Stimulated activated CD4-positive, alpha-beta T cell treated with anti-CD3 and anti-CD28 coated beads, Interleukin-1b, Interleukin-23, amount 100 ng/mL, for 48 hours (primary cell): ENCODE measurements around the gene LARGE1.

Source experiments
- DNase-seq: peaks from one replicate; pipeline ENCODE4 v3.0.0-alpha.2; 2020

Gene LARGE1

GRCh38 chr22:33455036-33455435 is 465.2 kb downstream of the LARGE1 start:
- no peak for DNase-seq

GRCh38 chr22:33451866-33452469 is 468.3 kb downstream of the LARGE1 start:
- DNase-seq = no peak

GRCh38 chr22:33450756-33451155 is 469.5 kb downstream of the LARGE1 start:
- no peak for DNase-seq

- no peak for DNase-seq
Observed at GRCh38 chr22:33447733-33448132, 472.5 kb downstream of the LARGE1 start.

- no peak for DNase-seq
Observed at GRCh38 chr22:33443683-33444082, 476.6 kb downstream of the LARGE1 start.

- DNase-seq = no peak
Observed at GRCh38 chr22:33440756-33441155, 479.5 kb downstream of the LARGE1 start.

- no peak for DNase-seq
Observed at GRCh38 chr22:33438273-33438672, 482.0 kb downstream of the LARGE1 start.

GRCh38 chr22:33431300-33431699 is 489.0 kb downstream of the LARGE1 start:
- no peak for DNase-seq

- DNase-seq = no peak
Observed at GRCh38 chr22:33429281-33429680, 491.0 kb downstream of the LARGE1 start.

- DNase-seq = no peak
Observed at GRCh38 chr22:33427461-33427860, 492.8 kb downstream of the LARGE1 start.

GRCh38 chr22:33426451-33426850 is 493.8 kb downstream of the LARGE1 start:
- no peak for DNase-seq

- no peak for DNase-seq
Observed at GRCh38 chr22:33421859-33422258, 498.4 kb downstream of the LARGE1 start.

- no peak for DNase-seq
Observed at GRCh38 chr22:33418484-33418883, 501.8 kb downstream of the LARGE1 start.

- no peak for DNase-seq
Observed at GRCh38 chr22:33415401-33415800, 504.9 kb downstream of the LARGE1 start.

GRCh38 chr22:33409079-33409478 is 511.2 kb downstream of the LARGE1 start:
- DNase-seq = no peak

GRCh38 chr22:33405194-33405593 is 515.1 kb downstream of the LARGE1 start:
- no peak for DNase-seq

- DNase-seq = no peak
Observed at GRCh38 chr22:33404723-33405122, 515.6 kb downstream of the LARGE1 start.

- no peak for DNase-seq
Observed at GRCh38 chr22:33402325-33402724, 518.0 kb downstream of the LARGE1 start.

GRCh38 chr22:33401291-33401690 is 519.0 kb downstream of the LARGE1 start:
- no peak for DNase-seq

GRCh38 chr22:33400891-33401290 is 519.4 kb downstream of the LARGE1 start:
- no peak for DNase-seq

GRCh38 chr22:33400061-33400840 is 520.0 kb downstream of the LARGE1 start:
- DNase-seq = no peak

- no peak for DNase-seq
Observed at GRCh38 chr22:33397381-33397907, 522.8 kb downstream of the LARGE1 start.

- DNase-seq = no peak
Observed at GRCh38 chr22:33393432-33393831, 526.8 kb downstream of the LARGE1 start.

GRCh38 chr22:33391298-33391697 is 529.0 kb downstream of the LARGE1 start:
- no peak for DNase-seq
